Suprapubic skin (tissue), 4 donors: ENCODE results near the gene OR1S1. TPM values are rescaled to one million over a fixed set of nuclear protein-coding genes. Genes with fewer than 3 reads are reported as not detected.
"Not testable (repeated sequence)": the region's sequence is repeated elsewhere in the genome, so short reads cannot be mapped to it uniquely, and the experiment has no call there.

Experiments used
- DNase-seq, 2 donors: peaks; one replicate each; pipeline ENCODE4 v3.0.0-alpha.2; 2019; ENCODE audit warnings: low spot score in 2 of 2
- H3K27ac ChIP-seq: fragments of 200-600 bp; sonication (generic); one replicate; pipeline ENCODE4 v1.5.1; 2019
- H3K27me3 ChIP-seq: fragments of 200-600 bp; sonication (generic); one replicate; pipeline ENCODE4 v1.5.1; 2019
- H3K36me3 ChIP-seq: fragments of 200-600 bp; sonication (generic); one replicate; pipeline ENCODE4 v1.5.1; 2019
- H3K4me1 ChIP-seq: fragments of 200-600 bp; sonication (generic); one replicate; pipeline ENCODE4 v1.5.1; 2019
- H3K4me3 ChIP-seq: fragments of 200-600 bp; sonication (generic); one replicate; pipeline ENCODE4 v1.5.1; 2019; ENCODE audit warnings: mild to moderate bottlenecking
- H3K9me3 ChIP-seq: fragments of 200-600 bp; sonication (generic); one replicate; pipeline ENCODE4 v1.5.1; 2019
- EP300 ChIP-seq: sonication (generic); formaldehyde crosslinking; IDR thresholded peaks from one replicate; pipeline ENCODE4 v1.6.1; 2017; ENCODE audit warnings: antibody characterized with exemption
- POLR2A ChIP-seq, 2 donors: fragments of 450-650 bp; IDR thresholded peaks; one replicate each; pipeline ENCODE4 v1.6.1; 2017; ENCODE audit warnings: antibody characterized with exemption in 2 of 2, mild to moderate bottlenecking in 2 of 2, moderate library complexity in 2 of 2
- POLR2AphosphoS5 ChIP-seq, 3 donors: sonication (generic); formaldehyde crosslinking; IDR thresholded peaks; one replicate each; pipeline ENCODE4 v1.6.1; 2017; ENCODE audit warnings: antibody characterized with exemption in 3 of 3
- WGBS: methylation state at CpG from one replicate; pipeline ENCODE4 v1.1.5; 2018; 5-methylcytosine and 5-hydroxymethylcytosine counted together
- total RNA-seq, 4 donors: library from RNA; depleted of rRNA; stranded (reverse); fragments of >200 nt; gene quantifications; one replicate each; pipeline ENCODE4 v1.1.0, GENCODE V29; 2016
- TF ChIP-seq, protein P1 (sequence below), 2 donors: fragments of 200-600 bp in 1 of 2; fragments of 450-650 bp in 1 of 2; sonication (generic) in 1 of 2; IDR thresholded peaks; one replicate each; pipeline ENCODE4 v1.5.1; 2016 to 2019; ENCODE audit warnings: antibody characterized with exemption in 2 of 2, mild to moderate bottlenecking in 1 of 2, moderate library complexity in 1 of 2

Gene OR1S1
- total RNA-seq = not detected

DNA sequence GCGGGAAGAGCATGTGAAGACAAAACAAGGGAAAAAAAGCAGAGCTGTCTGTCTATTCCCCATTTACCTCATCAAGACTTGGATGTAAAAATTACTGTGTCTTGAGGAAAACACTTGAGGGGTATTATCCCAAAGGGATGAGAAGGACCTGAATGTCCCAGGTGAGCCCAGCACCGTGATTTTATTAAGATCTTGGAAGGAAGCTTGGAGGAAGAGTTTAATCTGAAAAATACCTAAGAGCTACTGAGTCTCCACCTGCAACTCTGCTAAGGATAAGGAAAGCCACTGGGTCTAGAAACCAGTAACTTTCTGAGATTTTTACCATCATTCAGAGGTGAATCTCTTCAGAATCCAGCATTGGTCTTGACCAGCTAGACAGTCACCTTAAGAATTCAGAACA, at the start of gene OR1S1:
TSS of gene OR1S1 (plus strand) at position 301 of the 400 bp plus-strand sequence.
- 61% methylated on average over 2 of the region's 2 CpGs for WGBS

DNA sequence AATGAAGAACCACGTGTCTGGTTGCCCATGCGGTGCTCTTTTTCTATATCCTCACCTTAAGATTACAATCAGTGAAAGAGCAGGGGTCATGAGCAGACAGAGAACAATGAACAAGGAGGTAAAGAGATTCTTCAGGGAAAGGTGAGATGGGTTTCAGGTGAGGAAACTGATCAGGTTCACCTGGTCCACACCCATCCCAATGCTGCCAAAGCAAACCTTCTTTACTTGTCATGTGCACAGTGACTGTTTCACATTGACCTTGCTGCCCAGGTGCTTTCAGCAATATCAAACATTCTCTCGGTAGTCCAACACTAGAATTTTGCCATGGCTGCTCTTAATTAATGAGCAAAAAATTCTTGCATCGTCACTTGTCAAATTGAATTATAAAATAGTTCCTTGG, 48.1 kb upstream of the OR1S1 start:
- H3K9me3 ChIP-seq = no peaks in the 10 kb centered on the region
- TF ChIP-seq, protein P1, sequence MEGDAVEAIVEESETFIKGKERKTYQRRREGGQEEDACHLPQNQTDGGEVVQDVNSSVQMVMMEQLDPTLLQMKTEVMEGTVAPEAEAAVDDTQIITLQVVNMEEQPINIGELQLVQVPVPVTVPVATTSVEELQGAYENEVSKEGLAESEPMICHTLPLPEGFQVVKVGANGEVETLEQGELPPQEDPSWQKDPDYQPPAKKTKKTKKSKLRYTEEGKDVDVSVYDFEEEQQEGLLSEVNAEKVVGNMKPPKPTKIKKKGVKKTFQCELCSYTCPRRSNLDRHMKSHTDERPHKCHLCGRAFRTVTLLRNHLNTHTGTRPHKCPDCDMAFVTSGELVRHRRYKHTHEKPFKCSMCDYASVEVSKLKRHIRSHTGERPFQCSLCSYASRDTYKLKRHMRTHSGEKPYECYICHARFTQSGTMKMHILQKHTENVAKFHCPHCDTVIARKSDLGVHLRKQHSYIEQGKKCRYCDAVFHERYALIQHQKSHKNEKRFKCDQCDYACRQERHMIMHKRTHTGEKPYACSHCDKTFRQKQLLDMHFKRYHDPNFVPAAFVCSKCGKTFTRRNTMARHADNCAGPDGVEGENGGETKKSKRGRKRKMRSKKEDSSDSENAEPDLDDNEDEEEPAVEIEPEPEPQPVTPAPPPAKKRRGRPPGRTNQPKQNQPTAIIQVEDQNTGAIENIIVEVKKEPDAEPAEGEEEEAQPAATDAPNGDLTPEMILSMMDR (IDR thresholded peaks at IDR 0.05) = no peak
- TF ChIP-seq POLR2AphosphoS5 (IDR thresholded peaks at IDR 0.05) (no peak), EP300 (no peak), POLR2A (IDR thresholded peaks at IDR 0.05) (no peak)
- WGBS = 67% methylated on average over 4 of the region's 4 CpGs

More for the DNA sequence above, at the start of gene OR1S1:
- not testable (repeated sequence) for H3K27me3 ChIP-seq, H3K4me3 ChIP-seq, DNase-seq, H3K4me1 ChIP-seq, H3K9me3 ChIP-seq, H3K27ac ChIP-seq, H3K36me3 ChIP-seq

DNA sequence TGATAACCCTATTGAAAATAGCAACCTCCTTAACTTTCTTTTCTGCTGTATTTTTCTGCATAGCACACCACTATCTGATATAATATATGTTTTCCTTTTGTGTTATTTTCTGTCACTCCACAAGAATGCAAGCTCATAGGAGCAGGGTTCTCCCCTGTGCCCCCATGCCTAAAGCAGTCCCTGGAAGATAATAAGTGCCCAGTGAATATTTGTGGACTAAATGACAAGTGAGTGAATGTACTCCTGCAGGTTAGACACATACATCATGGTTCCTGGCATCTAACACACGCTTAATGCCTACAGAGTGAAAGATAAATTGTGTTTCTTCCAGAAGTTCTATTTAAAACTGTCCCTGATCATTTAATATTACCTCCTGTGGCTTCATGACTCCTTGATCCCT, 47.5 kb upstream of the OR1S1 start:
- H3K36me3 ChIP-seq = no peaks in the 10 kb centered on the region
- TF ChIP-seq, protein P1 (IDR thresholded peaks at IDR 0.05) = no peak
- TF ChIP-seq POLR2AphosphoS5 (IDR thresholded peaks at IDR 0.05) (no peak), POLR2A (IDR thresholded peaks at IDR 0.05) (no peak), EP300 (no peak)
- H3K27me3 ChIP-seq = no peaks in the 10 kb centered on the region
- no peaks in the 10 kb centered on the region for H3K9me3 ChIP-seq
- H3K4me3 ChIP-seq = no peak overlapping the region
- no peak overlapping the region for H3K27ac ChIP-seq
- no peak for DNase-seq
- 39% methylated on average over 1 of the region's 1 CpG for WGBS
- no peaks in the 10 kb centered on the region for H3K4me1 ChIP-seq

More for the DNA sequence above, 48.1 kb upstream of the OR1S1 start:
- Histone ChIP-seq H3K27me3 (no peaks in the 10 kb centered on the region), H3K4me1 (no peaks in the 10 kb centered on the region), H3K27ac (no peak overlapping the region), H3K4me3 (no peak overlapping the region), H3K36me3 (no peaks in the 10 kb centered on the region)
- DNase-seq = no peak

DNA sequence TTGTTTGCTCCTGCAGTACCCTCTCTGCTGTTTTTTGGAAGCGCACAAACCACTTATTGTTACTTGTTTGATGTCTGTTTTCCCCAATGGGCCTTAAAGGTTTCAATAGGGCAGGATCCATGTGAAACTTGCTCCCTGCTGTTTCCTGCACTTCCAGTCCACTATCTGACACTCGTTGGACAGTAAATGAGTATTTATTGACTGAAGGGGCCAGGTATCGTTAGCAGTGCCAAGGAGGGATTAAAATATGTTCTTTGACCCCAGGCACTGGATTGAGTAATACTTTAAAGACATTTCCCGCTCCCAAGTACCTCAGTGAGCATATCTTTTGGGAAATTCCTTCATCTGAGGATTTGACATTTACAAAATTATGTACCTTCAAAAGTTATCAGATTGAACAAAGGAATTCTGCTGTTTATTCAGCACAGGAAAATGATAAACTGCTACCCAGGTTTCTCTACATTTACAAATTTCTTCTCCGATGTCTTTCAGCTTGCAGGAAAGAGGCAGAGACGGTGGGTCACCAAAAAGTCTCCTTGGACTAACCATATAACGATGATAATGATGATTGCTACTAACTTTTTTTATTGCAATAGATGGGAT, 46.9 kb upstream of the OR1S1 start:
- no peak for DNase-seq
- TF ChIP-seq POLR2A (IDR thresholded peaks at IDR 0.05) (no peak), POLR2AphosphoS5 (IDR thresholded peaks at IDR 0.05) (no peak), EP300 (no peak)
- TF ChIP-seq, protein P1 (IDR thresholded peaks at IDR 0.05) = no peak
- Histone ChIP-seq H3K9me3 (no peaks in the 10 kb centered on the region), H3K4me3 (no peak overlapping the region), H3K36me3 (no peaks in the 10 kb centered on the region), H3K27ac (no peak overlapping the region), H3K4me1 (no peaks in the 10 kb centered on the region), H3K27me3 (no peaks in the 10 kb centered on the region)
- 51% methylated on average over 7 of the region's 7 CpGs for WGBS

DNA sequence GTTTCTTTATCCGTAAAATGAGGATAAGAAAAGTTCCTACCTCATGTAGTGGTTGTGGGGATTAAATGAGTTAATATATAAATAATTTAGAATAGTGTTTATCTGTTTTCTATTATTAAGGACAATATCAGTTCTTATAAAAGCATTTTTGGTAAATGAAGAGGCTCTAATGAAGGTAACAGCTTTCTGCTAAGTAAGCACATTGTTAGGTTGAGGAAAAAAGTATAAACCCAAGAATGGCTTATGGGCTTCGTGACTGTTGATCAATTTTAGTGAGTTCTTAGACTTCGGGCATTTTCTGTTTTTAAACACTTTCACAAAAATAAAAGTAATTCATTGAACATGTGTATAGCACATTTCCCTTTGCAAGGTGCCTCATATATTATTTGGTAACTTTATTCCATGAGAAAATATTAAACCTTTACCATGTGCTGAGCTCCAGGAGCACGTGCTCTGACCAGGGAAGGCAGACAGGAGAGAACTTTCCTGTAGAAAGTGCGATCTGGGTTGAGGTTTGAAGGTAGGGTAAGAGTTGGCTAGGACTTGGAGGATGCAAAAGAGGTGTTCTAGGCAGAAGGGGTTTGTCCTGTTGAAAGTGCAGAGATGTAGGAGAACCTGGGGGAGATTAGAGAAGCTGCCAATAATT, 35.0 kb upstream of the OR1S1 start:
- DNase-seq = no peak
- no peaks in the 10 kb centered on the region for H3K27me3 ChIP-seq
- H3K36me3 ChIP-seq = no peaks in the 10 kb centered on the region
- H3K27ac ChIP-seq = no peak overlapping the region
- no peaks in the 10 kb centered on the region for H3K9me3 ChIP-seq
- no peak for TF ChIP-seq EP300
- TF ChIP-seq, protein P1 (IDR thresholded peaks at IDR 0.05) = no peak
- TF ChIP-seq POLR2A (IDR thresholded peaks at IDR 0.05) = no peak
- no peak for TF ChIP-seq POLR2AphosphoS5 (IDR thresholded peaks at IDR 0.05)
- no peaks in the 10 kb centered on the region for H3K4me1 ChIP-seq
- 82% methylated on average over 5 of the region's 5 CpGs for WGBS
- H3K4me3 ChIP-seq = no peak overlapping the region
